Sigmoid colon (tissue), 4 donors: ENCODE data around the gene FN1.

ENCODE experiments used
- EP300 ChIP-seq, 4 donors: sonication (generic); formaldehyde crosslinking; IDR thresholded peaks; one replicate each; pipeline ENCODE4 v1.6.1; 2017; ENCODE audit warnings: antibody characterized with exemption in 4 of 4
- POLR2A ChIP-seq, 2 donors: fragments of 450-650 bp; IDR thresholded peaks; one replicate each; pipeline ENCODE4 v1.6.1; 2016; ENCODE audit warnings: antibody characterized with exemption in 2 of 2, mild to moderate bottlenecking in 2 of 2, moderate library complexity in 2 of 2
- POLR2AphosphoS5 ChIP-seq, 4 donors: sonication (generic); formaldehyde crosslinking; IDR thresholded peaks; one replicate each; pipeline ENCODE4 v1.6.1; 2017; ENCODE audit warnings: antibody characterized with exemption in 4 of 4
- TF ChIP-seq, protein P1 (sequence below), 4 experiments: fragments of 450-650 bp in 3 of 4; fragments of 200-600 bp in 1 of 4; IDR thresholded peaks; one replicate each; pipeline ENCODE4 v1.5.1; 2016 to 2019; ENCODE audit warnings: antibody characterized with exemption in 4 of 4, mild to moderate bottlenecking in 3 of 4, moderate library complexity in 2 of 4

DNA sequence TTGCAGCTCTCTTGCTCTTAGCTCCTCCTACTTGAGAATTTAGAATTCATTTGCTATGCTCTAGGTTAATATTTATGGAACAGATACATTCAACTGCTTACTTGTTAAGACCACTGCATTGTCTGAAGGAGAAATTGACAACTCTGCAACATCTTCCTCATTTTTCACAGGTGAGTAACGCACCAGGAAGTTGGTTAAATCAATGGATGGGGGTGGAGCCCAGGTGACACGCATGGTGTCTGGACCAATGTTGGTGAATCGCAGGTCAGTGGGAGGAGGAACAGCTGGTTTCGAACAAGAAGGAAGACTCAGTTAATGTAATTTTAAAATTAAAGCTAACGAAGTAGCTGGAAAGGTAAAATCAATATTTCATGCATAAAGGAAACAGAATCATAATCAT, 44.3 kb downstream of the FN1 start:
- TF ChIP-seq POLR2A (IDR thresholded peaks at IDR 0.05) (no peak), EP300 (IDR thresholded peaks at IDR 0.05) (no peak), POLR2AphosphoS5 (IDR thresholded peaks at IDR 0.05) (no peak)
- TF ChIP-seq, protein P1, sequence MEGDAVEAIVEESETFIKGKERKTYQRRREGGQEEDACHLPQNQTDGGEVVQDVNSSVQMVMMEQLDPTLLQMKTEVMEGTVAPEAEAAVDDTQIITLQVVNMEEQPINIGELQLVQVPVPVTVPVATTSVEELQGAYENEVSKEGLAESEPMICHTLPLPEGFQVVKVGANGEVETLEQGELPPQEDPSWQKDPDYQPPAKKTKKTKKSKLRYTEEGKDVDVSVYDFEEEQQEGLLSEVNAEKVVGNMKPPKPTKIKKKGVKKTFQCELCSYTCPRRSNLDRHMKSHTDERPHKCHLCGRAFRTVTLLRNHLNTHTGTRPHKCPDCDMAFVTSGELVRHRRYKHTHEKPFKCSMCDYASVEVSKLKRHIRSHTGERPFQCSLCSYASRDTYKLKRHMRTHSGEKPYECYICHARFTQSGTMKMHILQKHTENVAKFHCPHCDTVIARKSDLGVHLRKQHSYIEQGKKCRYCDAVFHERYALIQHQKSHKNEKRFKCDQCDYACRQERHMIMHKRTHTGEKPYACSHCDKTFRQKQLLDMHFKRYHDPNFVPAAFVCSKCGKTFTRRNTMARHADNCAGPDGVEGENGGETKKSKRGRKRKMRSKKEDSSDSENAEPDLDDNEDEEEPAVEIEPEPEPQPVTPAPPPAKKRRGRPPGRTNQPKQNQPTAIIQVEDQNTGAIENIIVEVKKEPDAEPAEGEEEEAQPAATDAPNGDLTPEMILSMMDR (IDR thresholded peaks at IDR 0.05) = no peak
